Measurements from ENCODE around the gene WDFY3. TPM values are rescaled to one million over a fixed set of nuclear protein-coding genes. Genes with fewer than 3 reads are reported as not detected.

The WDFY3 gene
- total RNA-seq, 4 donors from 2014 or later = 31.7 to 139 (median 65.2) TPM

- peaks cover 0 to 15% (median 0%) of the 10 kb centered on the region in 4 donors for H3K4me1 ChIP-seq
- H3K36me3 ChIP-seq = no peaks in the 10 kb centered on the region
- TF ChIP-seq POLR2A (IDR thresholded peaks at IDR 0.05) (no peak), CTCF (IDR thresholded peaks at IDR 0.05) (no peak)
- no peaks in the 10 kb centered on the region for H3K27me3 ChIP-seq
- H3K27ac ChIP-seq = peak overlapping the region; percentile 62 to 93 (median 82)
- no peaks in the 10 kb centered on the region for H3K9me3 ChIP-seq
- no peak for DNase-seq
- peak overlapping the region; percentile 52 to 97 (median 74) for H3K4me3 ChIP-seq
Measured at GRCh38 chr4:84967243-84967690, 777 bp upstream of the WDFY3 start.

- DNase-seq = peak in 2 of 3 donors; percentile 47 to 58
- TF ChIP-seq POLR2A (IDR thresholded peaks at IDR 0.05) (no peak), CTCF (IDR thresholded peaks at IDR 0.05) (peak in 2 of 6 experiments; percentile 8 to 25)
- H3K27me3 ChIP-seq = no peaks in the 10 kb centered on the region
- no peaks in the 10 kb centered on the region for H3K36me3 ChIP-seq
- peaks cover 0 to 15% (median 0%) of the 10 kb centered on the region in 4 donors for H3K4me1 ChIP-seq
- H3K27ac ChIP-seq = peak overlapping the region; percentile 62 to 93 (median 82)
- H3K4me3 ChIP-seq = peak overlapping the region; percentile 52 to 97 (median 74)
- no peaks in the 10 kb centered on the region for H3K9me3 ChIP-seq
Measured at GRCh38 chr4:84965553-84966381, 723 bp downstream of the WDFY3 start.

GRCh38 chr4:84964995-84965552, 1.4 kb downstream of the WDFY3 start:
- Histone ChIP-seq H3K27me3 (no peaks in the 10 kb centered on the region), H3K4me3 (peak overlapping the region; percentile 52 to 97 (median 74)), H3K27ac (peak overlapping the region in 3 of 4 donors; percentile 62 to 93 (median 76)), H3K9me3 (no peaks in the 10 kb centered on the region), H3K36me3 (no peaks in the 10 kb centered on the region), H3K4me1 (peaks cover 0 to 15% (median 0%) of the 10 kb centered on the region in 4 donors)
- TF ChIP-seq POLR2A (IDR thresholded peaks at IDR 0.05) (no peak), CTCF (IDR thresholded peaks at IDR 0.05) (no peak)
- no peak for DNase-seq

GRCh38 chr4:84962102-84962501, 4.4 kb downstream of the WDFY3 start:
- Histone ChIP-seq H3K27me3 (no peaks in the 10 kb centered on the region), H3K36me3 (no peaks in the 10 kb centered on the region), H3K4me3 (no peak overlapping the region), H3K9me3 (no peaks in the 10 kb centered on the region), H3K4me1 (peaks cover 0 to 25% (median 0%) of the 10 kb centered on the region in 4 donors), H3K27ac (no peak overlapping the region)
- no peak for TF ChIP-seq POLR2A (IDR thresholded peaks at IDR 0.05)
- no peak for TF ChIP-seq CTCF (IDR thresholded peaks at IDR 0.05)
- no peak for DNase-seq

- no peaks in the 10 kb centered on the region for H3K27me3 ChIP-seq
- H3K4me1 ChIP-seq = peaks cover 0 to 10% (median 0%) of the 10 kb centered on the region in 4 donors
- no peaks in the 10 kb centered on the region for H3K9me3 ChIP-seq
- DNase-seq = no peak
- H3K27ac ChIP-seq = no peak overlapping the region
- no peaks in the 10 kb centered on the region for H3K36me3 ChIP-seq
- no peak for TF ChIP-seq CTCF (IDR thresholded peaks at IDR 0.05)
- no peak for TF ChIP-seq POLR2A (IDR thresholded peaks at IDR 0.05)
- no peak overlapping the region for H3K4me3 ChIP-seq
Measured at GRCh38 chr4:84958434-84958833, 8.1 kb downstream of the WDFY3 start.

Data from Peyer's patch (tissue), 4 donors.